HG02884 (cell line): ENCODE measurements around the gene SH3BP1.
A peak's percentile ranks its signal among the peaks of the same experiment; 100 is the strongest.
"Not testable (repeated sequence)": the region's sequence is repeated elsewhere in the genome, so short reads cannot be mapped to it uniquely, and the experiment has no call there.

ENCODE experiments used
- ATAC-seq: cut with Tn5 transposase; IDR thresholded peaks from one replicate; pipeline ENCODE4 v1.9.1; 2021; ENCODE audit warnings: mild to moderate bottlenecking, moderate library complexity; ENCODE audit not compliant: unreplicated experiment

SH3BP1 gene

GRCh38 chr22:37639070-37639760, at the start of gene SH3BP1:
Gene SH3BP1, plus strand, starts transcription at chr22:37639669. Its CDS starts 119 bp downstream, at chr22:37639788.
- no peak for ATAC-seq

GRCh38 chr22:37591081-37591480, 48.4 kb upstream of the SH3BP1 start:
- not testable (repeated sequence) for ATAC-seq

GRCh38 chr22:37591823-37592404, 47.6 kb upstream of the SH3BP1 start:
- ATAC-seq = no peak

GRCh38 chr22:37594237-37594636, 45.2 kb upstream of the SH3BP1 start:
- ATAC-seq = no peak

GRCh38 chr22:37599153-37599552, 40.3 kb upstream of the SH3BP1 start:
- ATAC-seq = no peak

DNA sequence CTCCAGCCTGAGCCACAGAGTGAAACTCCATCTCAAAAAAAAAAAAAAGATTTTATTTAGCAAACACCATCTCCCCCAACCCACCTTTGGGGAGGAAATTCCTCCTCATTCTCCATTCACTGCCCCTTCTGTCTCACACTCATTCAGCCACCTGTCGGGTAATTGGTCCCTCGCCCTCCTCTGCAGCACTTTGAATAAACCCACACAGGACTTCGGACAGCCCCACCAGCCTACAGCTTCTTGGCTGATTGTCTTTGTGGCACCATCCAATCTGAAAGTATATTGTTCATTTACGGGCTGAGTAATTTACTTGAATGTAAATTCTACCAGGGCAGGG, 38.3 kb upstream of the SH3BP1 start:
- no peak for ATAC-seq

- no peak for ATAC-seq
These were observed 37.7 kb upstream of the SH3BP1 start for GRCh38 chr22:37601540-37602442.

GRCh38 chr22:37602546-37603277, 36.8 kb upstream of the SH3BP1 start:
- not testable (repeated sequence) for ATAC-seq

- no peak for ATAC-seq
These were observed 35.4 kb upstream of the SH3BP1 start for GRCh38 chr22:37604074-37604473.

GRCh38 chr22:37604875-37605274, 34.6 kb upstream of the SH3BP1 start:
- no peak for ATAC-seq

GRCh38 chr22:37607010-37607934, 32.2 kb upstream of the SH3BP1 start:
- ATAC-seq = no peak

DNA sequence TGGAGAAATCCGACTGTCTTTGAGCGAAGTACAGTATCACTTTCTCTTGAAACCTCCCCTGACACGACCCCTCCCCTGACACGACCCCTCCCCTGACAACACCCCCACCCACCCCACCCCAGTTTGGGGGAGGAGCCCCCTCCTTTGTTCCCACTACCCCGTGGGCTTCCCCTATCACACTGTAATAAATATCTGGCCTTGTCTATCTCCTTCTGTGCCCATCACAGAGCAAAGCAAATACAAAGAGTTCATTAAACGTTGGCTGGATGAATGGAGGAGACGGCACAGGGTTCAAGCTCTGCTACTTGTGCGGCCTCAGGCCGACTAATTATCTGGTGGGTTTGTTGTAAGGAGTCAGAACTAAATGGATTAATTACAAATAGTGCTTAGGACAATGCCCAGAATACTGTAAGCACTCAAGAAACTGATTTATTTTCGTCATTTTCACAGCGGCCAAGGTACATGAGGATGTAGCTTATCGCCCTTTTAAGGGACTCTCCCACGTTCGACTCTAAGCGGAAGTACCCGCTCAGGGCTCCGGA, 31.5 kb upstream of the SH3BP1 start:
- ATAC-seq = no peak

DNA sequence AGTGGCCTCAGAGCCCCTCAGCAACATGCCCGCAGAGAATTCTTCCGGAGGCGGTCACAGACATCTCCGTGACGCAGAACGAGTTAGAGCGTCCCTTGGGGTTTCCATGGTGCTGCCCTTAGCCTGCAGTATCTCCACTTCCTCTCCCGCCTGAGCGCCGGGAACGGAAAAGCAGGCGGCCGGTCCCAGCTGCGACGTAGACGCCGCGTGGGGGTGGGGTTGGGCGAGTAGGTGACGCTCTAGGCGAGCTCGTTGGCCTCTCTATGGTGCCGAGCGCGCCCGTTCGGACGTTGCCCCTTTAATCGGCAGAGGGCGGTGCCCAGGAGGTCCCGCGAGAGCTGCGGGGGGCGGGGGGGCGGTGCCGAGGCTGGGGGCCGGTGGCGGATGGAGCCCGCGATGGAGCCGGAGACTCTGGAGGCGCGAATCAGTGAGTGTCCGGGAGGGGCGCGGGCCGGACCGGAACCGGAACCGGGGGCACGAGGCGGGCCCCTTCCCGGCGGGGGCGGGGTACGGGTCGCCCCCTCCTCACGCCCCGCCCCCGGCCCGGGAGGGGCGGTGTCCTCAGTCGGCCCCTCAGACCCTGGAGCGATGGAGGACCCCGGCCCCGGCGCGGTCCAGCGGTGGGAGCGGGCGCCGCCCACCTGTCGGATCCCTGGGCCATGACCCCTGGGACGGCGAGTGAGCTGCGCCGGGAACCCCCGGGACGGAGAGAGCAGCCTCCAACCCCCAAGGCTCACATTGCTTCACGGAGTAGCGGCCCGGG, 30.8 kb upstream of the SH3BP1 start, which contains the start of gene GGA1:
Gene GGA1, plus strand, starts transcription at position 358 of the 763 bp plus-strand sequence. Its CDS starts 27 bp downstream, at position 385.
- ATAC-seq = peak; percentile 70

DNA sequence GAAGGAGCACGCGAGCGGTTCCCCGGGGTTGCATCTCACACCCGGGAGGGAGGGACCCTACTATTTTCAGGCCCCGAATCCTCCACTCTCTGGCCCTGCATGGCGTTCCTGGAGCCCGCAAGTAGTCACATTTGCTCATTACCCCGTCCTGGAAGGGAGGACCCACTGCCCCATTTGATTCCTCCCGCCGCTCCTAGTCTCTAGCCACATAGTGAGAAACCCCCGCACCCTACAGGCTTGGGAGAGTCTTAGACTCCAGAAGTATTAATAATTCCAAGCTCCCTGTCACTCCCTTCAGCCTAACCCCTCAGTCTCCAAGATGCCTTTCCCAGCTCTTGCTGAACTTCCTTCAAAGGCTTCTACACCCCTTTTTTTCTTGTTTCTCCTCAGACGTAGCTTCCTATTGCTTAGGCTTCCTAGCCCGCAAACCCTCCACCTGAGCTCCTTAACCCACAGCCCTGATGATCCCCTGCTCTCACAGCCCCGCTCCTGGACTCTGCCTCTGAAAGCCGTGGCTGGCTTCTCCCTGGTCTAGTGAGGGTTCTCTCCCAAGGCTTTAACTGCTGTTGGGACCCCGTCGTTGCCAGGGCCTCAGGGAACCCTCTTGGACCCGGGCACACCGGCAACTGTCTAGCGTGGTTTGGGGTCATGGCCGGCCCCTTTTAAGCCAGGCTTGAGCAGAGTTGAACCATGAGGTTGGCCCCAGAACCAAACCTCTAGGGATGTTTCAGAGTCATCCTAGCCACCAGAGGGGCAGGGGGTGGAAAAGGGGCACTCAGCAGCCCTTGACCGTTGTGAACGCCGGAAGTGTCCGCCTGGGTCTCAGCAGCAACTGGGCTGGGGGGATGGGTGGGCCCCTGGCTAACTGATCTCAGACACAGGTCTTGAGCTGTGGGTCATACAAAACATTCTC, 30.0 kb upstream of the SH3BP1 start:
- ATAC-seq = no peak

- not testable (repeated sequence) for ATAC-seq
These were observed 29.4 kb upstream of the SH3BP1 start for GRCh38 chr22:37610153-37610475.

DNA sequence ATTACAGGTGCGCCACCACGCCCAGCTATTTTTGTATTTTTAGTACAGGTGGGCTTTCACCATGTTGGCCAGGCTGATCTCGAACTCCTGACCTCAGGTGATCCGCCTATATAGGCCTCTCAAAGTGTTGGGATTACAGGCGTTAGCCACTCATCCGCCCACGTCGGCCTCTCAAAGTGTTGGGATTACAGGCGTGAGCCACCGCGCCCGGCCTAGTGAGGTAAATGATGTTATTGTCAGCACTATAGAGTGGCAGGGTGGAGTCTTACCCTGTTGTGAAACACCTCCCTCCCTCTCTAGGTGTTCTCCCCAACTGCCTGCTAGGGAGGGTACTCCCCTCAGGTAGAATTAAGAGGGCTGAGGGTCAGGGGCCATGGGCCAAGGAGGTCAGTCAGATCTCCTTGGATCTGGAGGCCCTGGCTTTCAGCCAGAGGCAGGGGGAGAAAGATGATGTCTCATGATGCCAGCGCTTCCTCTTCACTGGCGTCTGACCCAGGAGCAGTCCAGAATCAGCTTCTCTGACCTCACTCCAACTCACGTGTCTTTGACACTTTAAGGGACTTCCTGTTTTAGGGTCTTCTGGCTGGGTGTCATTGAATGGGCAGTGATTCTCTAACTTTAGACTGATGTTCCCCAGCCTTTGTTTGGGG, 28.9 kb upstream of the SH3BP1 start:
- ATAC-seq = no peak

- no peak for ATAC-seq
These were observed 28.3 kb upstream of the SH3BP1 start for GRCh38 chr22:37611207-37611606.
